GM21529 (cell line): Measurements from ENCODE around the gene LEMD1.

Source experiments
- ATAC-seq: cut with Tn5 transposase; IDR thresholded peaks from one replicate; pipeline ENCODE4 v1.9.1; 2021; ENCODE audit not compliant: unreplicated experiment

The LEMD1 gene

GRCh38 chr1:205356440-205357139 lies 65.3 kb downstream of the LEMD1 start, which contains the start of gene KLHDC8A:
TSS of gene KLHDC8A (minus strand) at chr1:205356922. CDS start at chr1:205343604, 13,318 bp downstream.
- no peak for ATAC-seq

- ATAC-seq: no peak
These were observed 66.8 kb downstream of the LEMD1 start for GRCh38 chr1:205355075-205355453.

- no peak for ATAC-seq
These were observed 67.4 kb downstream of the LEMD1 start for GRCh38 chr1:205354259-205355074.

- ATAC-seq: no peak
These were observed 68.2 kb downstream of the LEMD1 start for GRCh38 chr1:205353612-205354011.

GRCh38 chr1:205353191-205353590 lies 68.7 kb downstream of the LEMD1 start:
- no peak for ATAC-seq

GRCh38 chr1:205351984-205352713 lies 69.7 kb downstream of the LEMD1 start:
- ATAC-seq: no peak

- ATAC-seq: no peak
These were observed 71.1 kb downstream of the LEMD1 start for GRCh38 chr1:205350691-205351141.

GRCh38 chr1:205350124-205350523 lies 71.7 kb downstream of the LEMD1 start:
- no peak for ATAC-seq

- no peak for ATAC-seq
These were observed 73.0 kb downstream of the LEMD1 start for GRCh38 chr1:205348554-205349487.

- no peak for ATAC-seq
These were observed 74.8 kb downstream of the LEMD1 start for GRCh38 chr1:205346956-205347574.

- ATAC-seq: no peak
These were observed 76.1 kb downstream of the LEMD1 start for GRCh38 chr1:205345761-205346160.

GRCh38 chr1:205344066-205344928 lies 77.6 kb downstream of the LEMD1 start:
- no peak for ATAC-seq

- ATAC-seq: no peak
These were observed 78.3 kb downstream of the LEMD1 start for GRCh38 chr1:205343431-205344065.

GRCh38 chr1:205342986-205343385 lies 78.9 kb downstream of the LEMD1 start:
- ATAC-seq: no peak

- no peak for ATAC-seq
These were observed 81.2 kb downstream of the LEMD1 start for GRCh38 chr1:205340676-205341075.

- ATAC-seq: peak; percentile 79
These were observed 82.1 kb downstream of the LEMD1 start for GRCh38 chr1:205339717-205340116.

GRCh38 chr1:205339197-205339702 lies 82.6 kb downstream of the LEMD1 start:
- no peak for ATAC-seq

- no peak for ATAC-seq
These were observed 83.8 kb downstream of the LEMD1 start for GRCh38 chr1:205338011-205338410.
